Ishikawa (cell line): ENCODE measurements around the gene ZNF518A.

Experiments used
- CEBPB ChIP-seq: IDR thresholded peaks from 2 replicates; pipeline ENCODE4 v1.6.1; 2012
- FOXM1 ChIP-seq: IDR thresholded peaks from 2 replicates; pipeline ENCODE4 v1.6.1; 2012; ENCODE audit warnings: low read depth, borderline replicate concordance
- RAD21 ChIP-seq: IDR thresholded peaks from 2 replicates; pipeline ENCODE4 v1.6.1; 2012; ENCODE audit warnings: low read depth
- TCF12 ChIP-seq: IDR thresholded peaks from 2 replicates; pipeline ENCODE4 v1.6.1; 2012; ENCODE audit warnings: low read depth
- ZBTB7A ChIP-seq: IDR thresholded peaks from 2 replicates; pipeline ENCODE4 v1.6.1; 2012; ENCODE audit warnings: low read depth

GRCh38 chr10:96133135-96133534 is 3.0 kb downstream of the ZNF518A start:
- TF ChIP-seq TCF12: no peak
- no peak for TF ChIP-seq FOXM1
- TF ChIP-seq ZBTB7A: no peak
- TF ChIP-seq CEBPB: no peak
- no peak for TF ChIP-seq RAD21
